ENCODE results near the gene MZT1. TPM values are rescaled to one million over a fixed set of nuclear protein-coding genes. Genes with fewer than 3 reads are reported as not detected.

The MZT1 gene
- total and polyA plus RNA-seq, 9 of the 15 experiments (the other 6 are each of a cell fraction or from before 2014, with no cell fraction given) = 15.3 to 31.6 (median 24.1) TPM

GRCh38 chr13:72694314-72694713 lies 33.1 kb downstream of the MZT1 start:
- TF ChIP-seq PTTG1 (tag; IDR thresholded peaks at IDR 0.05; ENCODE audit: low read depth) (no peak), HMG20B (CRISPR knock-in tag; IDR thresholded peaks at IDR 0.05) (no peak), ZNF507 (tag; conservative IDR thresholded peaks at IDR 0.05) (no peak), PYGO2 (tag; IDR thresholded peaks at IDR 0.05) (no peak), ILF3 (IDR thresholded peaks at IDR 0.05; ENCODE audit: borderline replicate concordance) (no peak), TOE1 (IDR thresholded peaks at IDR 0.05; ENCODE audit: borderline replicate concordance) (no peak), TOE1 (CRISPR knock-in tag; IDR thresholded peaks at IDR 0.05; ENCODE audit: borderline replicate concordance, low read depth) (no peak)
- FAIRE-seq (no peak), ATAC-seq (no peak), DNase-seq (ENCODE audit: extremely low read depth in 1 of 4, low spot score in 3 of 4) (no peak)
- CTCF ChIA-PET (ENCODE audit: low intra/inter-chr PET ratio) = no interaction called here
- intact Hi-C loops (cut with micrococcal nuclease) (no loop called here), in situ Hi-C loops (cut with MboI) (no loop called here)
- H3K79me2 ChIP-seq (ENCODE audit: control insufficient read depth, insufficient read depth, low read length) = no peaks in the 10 kb centered on the region
- H3K4me2 ChIP-seq (ENCODE audit: insufficient read depth, low read length) = no peak overlapping the region
- H3K4me1 ChIP-seq (replicated peaks in 1 of 2; ENCODE audit: control insufficient read depth in 2 of 2, insufficient read depth in 2 of 2, low read length in 2 of 2) = no peaks in the 10 kb centered on the region
- POLR2A ChIA-PET = no interaction called here
- H3K27me3 ChIP-seq (ENCODE audit: control insufficient read depth in 2 of 2, insufficient read depth in 2 of 2, low read length in 2 of 2) = no peaks in the 10 kb centered on the region
- H2AFZ ChIP-seq (ENCODE audit: low read depth, low read length) = no peak overlapping the region
- H4K20me1 ChIP-seq (replicated peaks; ENCODE audit: control insufficient read depth, insufficient read depth, low read length) = no peaks in the 10 kb centered on the region
- WGBS (ENCODE audit: insufficient coverage, low coverage, missing lambda C conversion rate) = 1% methylated on average over 8 of the region's 8 CpGs
- no peak overlapping the region for H3K9ac ChIP-seq (ENCODE audit: insufficient read depth in 1 of 2, low read depth in 2 of 2, low read length in 2 of 2)
- H3K27ac ChIP-seq (ENCODE audit: extremely low read depth, low read depth, low read length) = no peak overlapping the region
- BruUV-seq (replicated peaks) = no TSS peak
- no peaks in the 10 kb centered on the region for H3K36me3 ChIP-seq (ENCODE audit: control insufficient read depth, insufficient read depth, low read length)
- no peak overlapping the region for H3K4me3 ChIP-seq
- no peaks in the 10 kb centered on the region for H3K9me3 ChIP-seq (replicated peaks; ENCODE audit: control insufficient read depth, insufficient read depth, low read depth, low read length)
- H3K9me1 ChIP-seq (ENCODE audit: control insufficient read depth, insufficient read depth, low read length) = no peaks in the 10 kb centered on the region

GRCh38 chr13:72693832-72694231 lies 33.6 kb downstream of the MZT1 start:
- in situ Hi-C loops (cut with MboI) = no loop called here
- CTCF ChIA-PET (ENCODE audit: low intra/inter-chr PET ratio) = no interaction called here
- H3K9me3 ChIP-seq (replicated peaks; ENCODE audit: control insufficient read depth, insufficient read depth, low read depth, low read length) = no peaks in the 10 kb centered on the region
- no peak for TF ChIP-seq SMARCC2 (IDR thresholded peaks at IDR 0.05; ENCODE audit: low read depth)

More at GRCh38 chr13:72693832-72694231, 33.6 kb downstream of the MZT1 start:
- H3K27me3 ChIP-seq (ENCODE audit: control insufficient read depth in 2 of 2, insufficient read depth in 2 of 2, low read length in 2 of 2) = no peaks in the 10 kb centered on the region
- no peak for DNase-seq (ENCODE audit: extremely low read depth in 1 of 4, low spot score in 3 of 4)
- H3K79me2 ChIP-seq (ENCODE audit: control insufficient read depth, insufficient read depth, low read length) = no peaks in the 10 kb centered on the region
- no peak overlapping the region for H3K9ac ChIP-seq (ENCODE audit: insufficient read depth in 1 of 2, low read depth in 2 of 2, low read length in 2 of 2)
- no peak overlapping the region for H3K4me2 ChIP-seq (ENCODE audit: insufficient read depth, low read length)
- H3K27ac ChIP-seq (ENCODE audit: extremely low read depth, low read depth, low read length) = no peak overlapping the region
- intact Hi-C loops (cut with micrococcal nuclease) = no loop called here
- H3K9me1 ChIP-seq (ENCODE audit: control insufficient read depth, insufficient read depth, low read length) = no peaks in the 10 kb centered on the region
- no peaks in the 10 kb centered on the region for H4K20me1 ChIP-seq (replicated peaks; ENCODE audit: control insufficient read depth, insufficient read depth, low read length)
- H3K4me3 ChIP-seq = no peak overlapping the region
- no TSS peak for BruUV-seq (replicated peaks)
- WGBS (ENCODE audit: insufficient coverage, low coverage, missing lambda C conversion rate) = 2% methylated on average over 5 of the region's 5 CpGs
- POLR2A ChIA-PET = no interaction called here
- no peaks in the 10 kb centered on the region for H3K36me3 ChIP-seq (ENCODE audit: control insufficient read depth, insufficient read depth, low read length)
- no peak overlapping the region for H2AFZ ChIP-seq (ENCODE audit: low read depth, low read length)
- no peaks in the 10 kb centered on the region for H3K4me1 ChIP-seq (replicated peaks in 1 of 2; ENCODE audit: control insufficient read depth in 2 of 2, insufficient read depth in 2 of 2, low read length in 2 of 2)
- no peak for ATAC-seq
- FAIRE-seq = no peak
